ENCODE data around the gene DNHD1. TPM values are rescaled to one million over a fixed set of nuclear protein-coding genes. Genes with fewer than 3 reads are reported as not detected.

The DNHD1 gene
- total RNA-seq, 1 donor from 2014 or later, result 7.8 TPM

DNA sequence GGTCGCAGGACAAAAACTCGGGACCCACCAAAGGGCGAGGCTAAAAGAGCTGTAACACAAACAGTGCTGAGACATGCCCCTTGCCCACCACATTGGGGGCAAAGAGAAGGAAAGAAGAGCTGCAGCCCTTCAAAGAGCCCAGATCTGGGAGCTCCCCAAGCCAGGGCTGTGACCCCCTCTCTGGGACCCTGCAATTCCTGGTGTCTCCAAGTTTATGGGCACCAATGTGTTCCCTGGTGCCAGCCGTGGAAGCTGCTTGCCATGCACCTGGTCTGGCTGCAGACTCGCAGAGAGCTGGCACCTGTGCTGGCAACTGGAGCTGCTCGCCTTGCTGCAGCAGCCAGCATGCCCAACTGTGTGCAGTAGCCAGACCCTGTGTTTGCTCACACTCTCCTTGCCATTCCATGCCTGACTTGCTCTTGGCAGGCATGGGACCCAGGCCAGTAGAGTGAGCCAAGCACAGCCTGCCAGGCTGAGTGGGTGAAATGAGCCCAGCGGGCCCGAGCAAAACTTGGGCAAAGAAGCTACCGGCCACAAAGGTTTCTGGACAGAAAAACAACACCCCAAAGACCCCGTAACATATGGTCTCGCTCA, 90.4 kb downstream of the DNHD1 start:
- no peak for DNase-seq (ENCODE audit: low read depth)

DNA sequence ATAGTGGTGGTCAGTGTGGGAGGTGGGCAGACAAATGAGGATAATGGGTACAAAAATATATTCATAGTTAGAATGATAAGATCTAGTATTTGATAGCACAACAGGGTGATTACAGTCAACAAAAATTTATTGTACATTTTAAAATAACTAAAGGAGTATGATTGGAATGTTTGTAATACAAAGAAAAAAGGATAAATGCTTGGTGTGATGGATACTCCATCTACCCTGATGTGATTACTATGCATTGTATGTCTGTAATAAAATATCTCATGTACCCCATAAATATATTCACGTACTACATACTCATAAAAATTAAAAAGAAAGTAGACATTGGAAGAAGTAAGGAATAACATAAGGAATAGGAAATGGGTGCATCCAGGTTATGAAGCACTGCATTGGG, 90.9 kb downstream of the DNHD1 start:
- no peak for DNase-seq (ENCODE audit: low read depth)

DNA sequence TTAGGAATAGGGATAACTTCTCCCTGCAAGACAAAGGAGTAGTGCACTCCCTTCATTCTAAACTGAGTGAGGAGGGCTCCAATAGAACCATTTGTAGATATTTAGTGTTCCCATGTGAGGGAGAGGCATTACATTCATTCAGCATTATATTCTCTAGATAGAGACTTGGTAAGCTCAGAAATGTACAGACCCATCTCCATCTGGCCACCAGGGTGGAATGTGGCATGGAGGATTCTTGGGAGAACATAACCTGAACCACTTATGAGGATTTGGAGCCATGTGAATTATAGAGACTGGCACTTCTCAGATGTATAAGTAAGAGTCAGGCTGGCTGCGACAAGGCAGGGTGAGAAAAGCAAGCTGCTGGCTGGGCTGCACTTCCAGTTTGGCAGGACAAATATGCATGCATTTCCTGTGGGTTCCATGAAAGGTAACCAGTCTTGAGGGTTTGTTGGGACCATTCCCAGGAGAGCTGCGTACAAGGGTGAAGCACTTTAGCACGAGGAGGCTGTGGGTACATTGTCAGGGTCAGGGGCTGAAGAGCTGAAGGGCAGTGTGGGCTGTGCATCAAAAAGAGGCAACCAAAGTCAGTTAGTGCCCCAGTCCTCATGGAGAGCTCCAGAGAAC, 97.2 kb downstream of the DNHD1 start:
- DNase-seq (ENCODE audit: low read depth), result no peak

DNA sequence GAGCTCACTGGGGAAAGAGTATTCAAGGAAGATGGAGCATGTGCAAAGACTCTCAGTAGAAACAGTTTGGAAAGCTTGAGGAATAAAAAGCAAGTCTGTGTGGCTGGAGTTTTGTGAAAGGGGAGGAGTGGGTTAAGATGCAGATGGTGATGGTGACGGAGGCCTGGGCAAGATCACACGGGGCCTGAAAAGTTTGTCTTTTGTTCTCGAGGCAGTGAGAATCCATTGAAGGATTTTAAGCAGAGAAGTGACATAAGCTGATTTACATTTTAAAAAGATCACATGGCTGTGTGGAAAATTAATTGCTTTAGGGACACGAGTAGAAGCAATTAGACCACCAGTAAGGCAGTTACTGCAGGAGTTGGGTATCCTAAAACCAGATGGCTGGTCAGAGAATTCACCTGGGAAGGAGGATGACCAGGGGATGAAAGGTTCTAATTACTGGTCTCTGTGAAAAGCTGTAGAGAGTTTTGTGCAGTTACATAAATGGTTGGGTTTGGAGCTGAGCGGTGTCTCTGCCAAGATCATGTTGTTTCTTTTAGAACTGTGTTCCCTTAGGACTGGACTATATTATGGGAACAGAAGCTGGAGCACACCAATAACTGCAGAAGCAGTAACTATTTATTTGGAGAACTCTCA, 99.3 kb downstream of the DNHD1 start:
- DNase-seq (ENCODE audit: low read depth), result no peak

DNA sequence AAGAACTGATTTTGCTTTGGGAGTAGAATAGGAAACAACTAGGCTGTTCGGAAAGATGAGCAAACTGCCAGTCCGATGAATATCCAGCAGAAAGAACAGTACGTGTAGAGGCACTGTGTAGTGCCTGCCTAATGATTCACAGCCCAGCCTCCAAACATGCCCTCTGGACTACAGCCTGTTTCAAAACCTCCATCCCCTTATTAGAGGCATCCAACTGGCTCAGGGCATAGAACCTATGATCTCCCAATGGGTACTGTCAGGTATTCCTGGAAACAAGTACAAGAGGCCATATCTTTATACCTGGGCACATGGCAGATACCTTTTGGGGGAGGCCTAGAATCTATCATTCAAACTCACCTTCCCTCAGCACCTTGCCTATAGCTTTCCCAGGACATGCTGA, 101.5 kb downstream of the DNHD1 start:
- no peak for DNase-seq (ENCODE audit: low read depth)

DNA sequence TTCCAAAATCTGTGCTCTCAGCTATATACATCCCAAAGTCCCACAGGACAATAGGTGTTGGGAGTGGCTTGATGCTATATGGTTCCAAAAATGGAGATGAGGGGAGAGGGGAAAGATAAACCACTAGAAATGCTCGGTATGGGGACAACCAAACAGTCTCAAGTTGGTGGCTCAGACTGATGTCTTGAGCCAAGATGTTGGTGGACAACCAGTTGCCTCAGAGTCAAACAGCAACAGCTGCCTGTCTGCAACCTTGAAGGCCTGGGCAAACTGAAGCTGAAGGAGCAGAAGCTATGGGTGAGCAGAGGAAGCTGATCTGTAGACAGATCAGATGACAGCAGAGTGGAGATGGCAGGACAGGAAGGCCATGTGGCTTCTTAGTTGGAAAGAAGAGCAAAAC, 102.4 kb downstream of the DNHD1 start:
- peak; percentile 56 for DNase-seq (ENCODE audit: low read depth)

DNA sequence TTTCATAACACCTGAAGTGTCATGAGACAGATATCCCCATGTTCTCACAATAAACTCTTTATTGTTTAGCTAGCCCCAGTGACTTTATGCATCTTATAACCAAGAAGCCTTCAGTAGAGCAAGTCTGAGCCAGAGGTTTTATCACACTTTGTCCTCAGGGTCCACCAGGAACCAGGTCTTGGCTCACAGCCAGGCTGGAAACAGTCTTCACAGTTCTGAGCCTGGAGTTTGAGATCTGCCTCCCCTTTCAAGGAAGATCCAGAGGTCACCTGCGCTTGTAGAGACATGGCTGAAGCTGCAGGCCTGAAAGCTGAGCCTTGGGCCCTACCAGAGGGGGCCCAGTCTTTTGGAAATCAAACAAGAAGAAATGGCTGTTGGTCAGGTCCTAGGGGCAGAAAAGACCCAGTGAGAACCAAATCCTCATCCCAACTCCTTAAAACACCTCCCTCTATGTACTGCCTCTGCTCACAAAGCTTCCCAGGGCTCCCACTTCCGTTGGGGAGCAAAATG, 102.9 kb downstream of the DNHD1 start:
- DNase-seq (ENCODE audit: low read depth), result no peak

DNA sequence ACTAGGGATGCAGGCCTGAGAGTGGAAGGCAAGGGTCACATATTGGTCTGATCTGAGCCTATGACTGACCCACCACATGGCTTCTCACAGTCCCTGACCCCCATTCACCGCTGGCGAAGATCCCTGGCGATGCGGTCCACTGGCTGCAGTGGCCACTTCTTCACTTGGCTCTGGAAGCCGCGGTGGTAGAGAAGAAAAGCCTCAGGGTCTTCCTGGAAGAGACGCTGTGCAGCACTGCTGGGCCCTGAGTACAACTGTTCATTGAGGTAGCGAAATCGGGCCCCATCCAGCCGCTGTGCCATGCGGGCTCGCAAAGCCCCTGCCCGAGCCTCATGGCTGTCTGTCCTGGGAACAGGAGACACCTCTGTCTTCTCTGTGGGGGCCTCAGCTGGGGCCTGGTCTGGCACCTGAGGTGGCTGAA, 104.0 kb downstream of the DNHD1 start:
- no peak for DNase-seq (ENCODE audit: low read depth)

DNA sequence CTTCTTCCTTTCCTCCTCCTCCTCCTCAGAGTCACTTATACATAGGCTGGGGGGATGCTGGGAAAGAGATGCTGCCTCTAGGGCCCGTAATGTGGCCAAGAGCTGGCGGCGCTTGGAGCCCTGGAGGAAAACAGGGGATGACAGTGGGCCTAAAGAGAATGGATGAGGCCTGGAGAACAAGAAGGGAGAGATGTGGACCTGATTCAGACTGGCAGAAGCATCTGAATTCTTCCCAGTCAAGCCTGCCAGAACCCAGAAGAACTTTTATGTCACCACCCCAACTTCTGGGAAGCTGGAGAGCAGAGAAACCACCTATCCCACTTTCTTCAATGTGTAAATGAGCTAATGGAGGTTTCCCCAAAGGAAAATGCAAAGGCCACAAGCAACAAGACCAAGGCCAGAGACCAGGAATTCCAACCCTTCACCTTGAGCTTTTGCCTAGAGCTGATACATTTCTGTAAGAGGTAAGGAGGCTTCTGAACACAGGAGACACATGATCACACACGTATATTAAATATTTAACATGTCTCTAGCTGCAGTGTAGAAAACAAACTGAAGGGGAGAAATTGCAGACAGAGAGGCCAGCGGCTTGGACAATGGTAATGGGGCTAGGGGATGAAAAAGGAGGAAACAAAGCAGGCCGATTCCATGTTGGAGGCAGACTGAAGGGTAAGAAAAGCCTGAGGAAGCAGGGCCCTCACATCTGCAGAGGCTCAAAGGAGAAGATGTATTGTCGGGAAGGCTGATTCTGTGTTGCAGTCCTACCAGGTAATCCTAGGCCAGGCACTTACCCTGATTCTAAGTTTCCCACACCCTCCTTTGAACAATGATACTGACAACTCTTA, 105.2 kb downstream of the DNHD1 start:
- DNase-seq (ENCODE audit: low read depth), result no peak

DNA sequence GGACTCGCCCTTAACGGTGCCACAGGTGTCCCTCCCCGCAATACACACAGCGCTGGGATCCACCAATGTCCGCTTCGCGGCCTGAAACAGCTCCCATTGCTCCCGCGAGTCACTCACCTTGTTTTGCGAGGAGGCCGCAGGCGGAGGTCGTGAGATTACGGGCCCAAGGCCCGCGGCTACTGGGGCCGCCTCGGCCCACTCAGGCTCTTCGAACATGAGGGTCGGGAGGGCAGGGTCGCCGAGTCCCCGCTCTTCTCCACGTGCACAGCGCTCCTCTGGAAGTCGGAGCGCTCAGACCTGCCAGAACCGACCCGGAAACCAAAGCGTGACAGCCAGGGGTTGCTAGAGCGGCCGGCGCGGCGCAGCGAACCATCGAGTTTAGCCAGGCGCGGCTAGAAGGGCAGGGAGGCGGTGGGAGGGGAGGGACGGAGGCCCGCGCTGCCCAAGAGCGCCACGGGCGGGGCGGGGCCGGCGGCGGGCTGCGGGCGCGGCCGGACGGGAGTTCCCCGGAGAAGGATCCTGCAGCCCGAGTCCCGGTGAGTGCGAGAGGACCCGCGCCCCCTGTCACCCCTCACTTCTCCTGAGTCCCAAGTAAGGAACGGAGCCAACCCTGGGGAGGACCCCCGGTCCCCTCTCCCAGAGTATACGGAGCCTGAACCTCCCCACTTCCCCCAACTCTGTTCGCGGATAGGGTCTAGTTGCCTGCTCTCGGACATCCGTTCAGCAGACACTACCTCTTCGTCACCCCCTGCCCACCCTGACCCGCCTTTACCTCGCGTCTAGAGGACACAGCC, 106.4 kb downstream of the DNHD1 start, which contains the start of the genes ILK and RRP8:
Gene ILK, plus strand, starts transcription at position 488 of the 794 bp plus-strand sequence. CDS start 498 bp downstream, outside the sequence.
Gene RRP8, minus strand, starts transcription at position 330 of the 794 bp plus-strand sequence. Its CDS starts 114 bp downstream, at position 216.
- peak; percentile 92 for DNase-seq (ENCODE audit: low read depth)

DNA sequence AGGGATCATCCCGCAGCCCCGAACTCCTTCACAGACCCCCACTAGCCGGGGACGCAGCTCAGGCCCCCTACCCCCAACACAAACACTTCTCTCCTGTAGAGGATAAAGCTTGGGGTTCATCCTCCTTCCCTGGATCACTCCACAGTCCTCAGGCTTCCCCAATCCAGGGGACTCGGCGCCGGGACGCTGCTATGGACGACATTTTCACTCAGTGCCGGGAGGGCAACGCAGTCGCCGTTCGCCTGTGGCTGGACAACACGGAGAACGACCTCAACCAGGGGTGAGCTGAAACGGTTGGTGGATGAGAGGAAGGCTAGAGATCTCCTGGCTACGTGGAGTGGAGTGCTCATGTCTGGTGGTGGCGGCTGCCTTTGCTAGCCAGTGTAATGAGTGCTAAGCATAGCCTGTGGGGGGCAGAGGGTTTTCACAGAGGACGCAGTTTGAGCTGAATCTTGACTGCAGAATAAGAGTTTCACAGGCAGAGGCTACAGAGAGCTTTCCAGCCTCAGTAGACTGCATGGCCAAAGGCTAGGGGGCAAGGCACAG, 107.1 kb downstream of the DNHD1 start:
- DNase-seq (ENCODE audit: low read depth), result peak; percentile 76

DNA sequence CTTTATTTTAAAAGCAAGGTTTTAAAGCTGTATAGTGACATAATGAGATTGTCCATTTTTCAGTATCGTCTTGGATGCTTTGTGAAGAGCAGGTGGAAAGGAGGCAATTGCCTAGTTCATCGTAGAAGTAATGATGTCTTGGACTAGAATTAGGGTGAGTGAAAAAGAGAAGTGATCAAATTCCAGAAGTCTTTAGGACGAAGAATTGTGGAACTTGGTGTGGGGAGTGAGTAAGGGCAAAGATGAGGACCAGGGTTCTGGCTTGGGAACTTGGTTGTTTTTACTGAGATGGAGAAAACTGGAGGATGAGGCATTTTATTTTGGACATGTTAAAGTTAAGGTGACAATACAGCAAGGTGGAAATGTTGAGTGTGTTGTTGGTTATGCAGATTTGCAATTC, 107.7 kb downstream of the DNHD1 start:
- DNase-seq (ENCODE audit: low read depth), result no peak

DNA sequence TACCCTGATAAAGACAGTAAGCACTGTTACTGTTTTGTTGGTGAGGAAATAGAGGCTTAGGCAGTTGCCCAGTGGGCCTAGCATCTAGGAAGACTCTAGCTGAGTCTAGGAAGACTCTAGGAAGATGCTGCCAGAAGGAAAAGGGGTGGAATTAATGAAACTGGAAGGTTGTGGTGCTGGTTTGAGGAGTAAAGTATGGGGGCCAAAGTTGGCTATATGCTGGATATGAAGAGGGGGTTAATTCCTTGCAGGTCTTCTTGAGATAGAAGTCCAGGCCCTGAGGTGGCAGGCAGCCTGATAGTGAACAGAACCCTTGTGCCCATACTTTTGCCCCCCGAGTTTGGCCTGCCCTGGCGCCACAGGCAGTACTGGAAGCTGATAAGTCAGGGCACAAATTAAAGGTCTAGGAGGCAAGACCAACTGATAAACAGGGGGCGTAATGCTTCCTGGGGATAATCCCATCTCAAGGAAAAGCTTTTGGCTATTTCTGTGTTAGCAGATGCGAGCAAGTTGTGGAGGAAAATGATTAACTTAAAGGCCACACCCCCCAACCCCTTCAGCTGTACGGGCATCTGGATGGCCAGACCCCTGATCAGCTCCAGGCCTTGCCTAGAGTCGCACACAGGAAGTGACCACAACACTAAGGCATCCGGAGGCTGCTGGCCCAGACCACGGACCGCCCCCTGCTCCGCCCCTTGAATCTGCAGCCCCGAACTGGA, 109.5 kb downstream of the DNHD1 start:
- DNase-seq (ENCODE audit: low read depth), result peak; percentile 94

DNA sequence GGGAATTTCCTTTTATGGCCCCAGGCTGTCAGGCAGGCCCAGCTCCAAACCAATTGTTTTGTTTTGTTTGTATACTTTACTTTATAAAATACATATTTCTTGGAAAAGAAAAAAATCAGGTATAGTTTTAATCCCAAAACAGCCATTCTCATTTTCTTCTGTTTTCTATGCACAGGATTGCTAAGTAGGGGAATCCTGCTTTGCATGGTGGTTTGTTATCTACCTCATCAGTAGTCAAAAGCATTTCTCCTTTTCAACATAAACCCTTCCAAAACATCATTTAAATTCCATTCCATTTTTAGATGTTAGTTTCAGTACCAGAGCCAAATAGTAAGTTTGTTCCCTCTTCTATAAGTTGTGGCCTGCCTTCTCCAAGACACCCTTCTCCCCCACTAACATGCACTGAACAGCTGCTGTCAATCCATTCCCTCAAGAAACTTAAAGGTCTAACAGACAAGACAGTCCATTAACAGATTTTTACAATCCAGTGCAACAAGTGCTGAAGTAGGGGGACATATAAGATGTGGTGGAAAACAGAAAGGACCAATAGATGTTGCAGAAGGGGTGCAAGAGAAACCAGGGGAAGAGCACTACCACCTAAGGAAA, 110.2 kb downstream of the DNHD1 start:
- peak; percentile 46 for DNase-seq (ENCODE audit: low read depth)

DNA sequence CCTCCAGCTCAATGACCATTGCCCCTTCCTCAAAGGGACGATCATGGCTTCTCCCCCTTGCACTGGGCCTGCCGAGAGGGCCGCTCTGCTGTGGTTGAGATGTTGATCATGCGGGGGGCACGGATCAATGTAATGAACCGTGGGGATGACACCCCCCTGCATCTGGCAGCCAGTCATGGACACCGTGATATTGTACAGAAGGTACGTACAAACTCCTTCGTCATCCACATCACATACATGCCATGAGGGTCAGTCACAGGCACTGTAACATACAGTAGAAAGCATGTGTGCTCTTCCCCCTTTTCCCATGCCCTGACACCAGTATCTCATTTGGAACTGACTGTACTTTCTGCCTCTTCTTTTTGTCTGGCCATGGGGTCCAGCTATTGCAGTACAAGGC, 110.9 kb downstream of the DNHD1 start:
- DNase-seq (ENCODE audit: low read depth), result no peak

DNA sequence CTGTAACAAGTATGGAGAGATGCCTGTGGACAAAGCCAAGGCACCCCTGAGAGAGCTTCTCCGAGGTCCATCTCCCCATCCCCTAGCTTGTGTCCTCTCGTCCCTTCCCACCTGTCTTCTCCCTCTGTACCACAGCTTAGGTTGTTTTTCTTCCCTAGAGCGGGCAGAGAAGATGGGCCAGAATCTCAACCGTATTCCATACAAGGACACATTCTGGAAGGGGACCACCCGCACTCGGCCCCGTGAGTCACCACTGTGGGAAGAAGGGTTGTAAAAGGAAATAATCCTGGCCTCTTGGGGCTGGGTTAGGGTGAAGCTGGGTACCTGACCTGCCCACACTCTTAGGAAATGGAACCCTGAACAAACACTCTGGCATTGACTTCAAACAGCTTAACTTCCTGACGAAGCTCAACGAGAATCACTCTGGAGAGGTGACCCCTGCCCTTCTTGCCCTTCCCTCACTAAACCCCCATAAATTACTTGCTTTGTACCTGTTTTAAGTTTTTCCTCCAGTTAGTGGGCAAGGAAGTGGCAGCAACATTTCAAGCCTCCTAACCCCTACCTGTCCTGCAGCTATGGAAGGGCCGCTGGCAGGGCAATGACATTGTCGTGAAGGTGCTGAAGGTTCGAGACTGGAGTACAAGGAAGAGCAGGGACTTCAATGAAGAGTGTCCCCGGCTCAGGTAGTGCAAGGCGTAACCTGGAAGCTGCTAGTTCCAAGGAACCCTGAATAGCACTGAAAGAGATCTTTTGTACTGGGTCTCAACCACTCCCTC, 111.8 kb downstream of the DNHD1 start:
- no peak for DNase-seq (ENCODE audit: low read depth)

DNA sequence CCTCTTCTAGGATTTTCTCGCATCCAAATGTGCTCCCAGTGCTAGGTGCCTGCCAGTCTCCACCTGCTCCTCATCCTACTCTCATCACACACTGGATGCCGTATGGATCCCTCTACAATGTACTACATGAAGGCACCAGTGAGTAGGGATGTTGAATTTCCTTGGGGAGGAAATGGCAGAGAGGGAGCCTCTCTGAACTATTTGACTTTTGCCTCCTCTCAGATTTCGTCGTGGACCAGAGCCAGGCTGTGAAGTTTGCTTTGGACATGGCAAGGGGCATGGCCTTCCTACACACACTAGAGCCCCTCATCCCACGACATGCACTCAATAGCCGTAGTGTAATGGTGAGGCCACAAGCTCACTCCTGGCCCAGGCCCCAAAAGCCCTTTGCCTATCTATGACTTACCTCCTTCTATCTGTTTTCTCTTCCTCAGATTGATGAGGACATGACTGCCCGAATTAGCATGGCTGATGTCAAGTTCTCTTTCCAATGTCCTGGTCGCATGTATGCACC, 112.5 kb downstream of the DNHD1 start:
- DNase-seq (ENCODE audit: low read depth), result no peak

DNA sequence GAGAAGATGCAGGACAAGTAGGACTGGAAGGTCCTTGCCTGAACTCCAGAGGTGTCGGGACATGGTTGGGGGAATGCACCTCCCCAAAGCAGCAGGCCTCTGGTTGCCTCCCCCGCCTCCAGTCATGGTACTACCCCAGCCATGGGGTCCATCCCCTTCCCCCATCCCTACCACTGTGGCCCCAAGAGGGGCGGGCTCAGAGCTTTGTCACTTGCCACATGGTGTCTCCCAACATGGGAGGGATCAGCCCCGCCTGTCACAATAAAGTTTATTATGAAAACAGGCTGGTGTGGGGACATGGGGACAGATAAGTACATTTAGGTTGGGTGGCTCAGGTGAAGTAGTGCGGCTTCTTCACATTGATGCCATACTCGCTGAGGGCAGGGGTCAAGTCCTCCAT, 113.5 kb downstream of the DNHD1 start:
- no peak for DNase-seq (ENCODE audit: low read depth)
